CMK (cell line): ENCODE data around the gene OSBP2.

Experiments used
- DNase-seq: peaks from one replicate; pipeline ENCODE4 v3.0.0-alpha.2; 2010; ENCODE audit warnings: low read depth

Gene OSBP2

DNA sequence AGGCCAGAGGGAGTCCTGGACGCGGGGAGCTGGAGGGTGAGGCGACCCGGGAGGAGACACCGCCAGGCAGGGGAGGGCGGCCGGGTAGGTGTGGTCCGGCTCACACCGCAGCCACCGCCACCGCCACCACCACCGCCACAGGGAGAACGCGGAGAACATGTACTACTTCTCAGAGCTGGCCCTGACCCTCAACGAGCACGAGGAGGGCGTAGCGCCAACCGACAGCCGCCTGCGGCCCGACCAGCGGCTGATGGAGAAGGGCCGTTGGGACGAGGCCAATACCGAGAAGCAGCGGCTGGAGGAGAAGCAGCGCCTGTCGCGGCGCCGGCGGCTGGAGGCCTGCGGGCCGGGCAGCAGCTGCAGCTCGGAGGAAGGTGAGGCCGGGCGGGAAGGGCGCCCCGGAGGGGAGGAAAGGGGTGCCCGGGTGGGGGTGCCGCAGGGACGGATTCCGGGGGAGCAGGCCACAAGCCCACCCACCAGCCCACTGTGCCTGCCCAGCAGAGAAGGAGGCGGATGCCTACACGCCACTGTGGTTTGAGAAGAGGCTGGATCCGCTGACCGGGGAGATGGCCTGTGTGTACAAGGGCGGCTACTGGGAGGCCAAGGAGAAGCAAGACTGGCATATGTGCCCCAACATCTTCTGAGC, 211.1 kb downstream of the OSBP2 start:
- DNase-seq: no peak

DNA sequence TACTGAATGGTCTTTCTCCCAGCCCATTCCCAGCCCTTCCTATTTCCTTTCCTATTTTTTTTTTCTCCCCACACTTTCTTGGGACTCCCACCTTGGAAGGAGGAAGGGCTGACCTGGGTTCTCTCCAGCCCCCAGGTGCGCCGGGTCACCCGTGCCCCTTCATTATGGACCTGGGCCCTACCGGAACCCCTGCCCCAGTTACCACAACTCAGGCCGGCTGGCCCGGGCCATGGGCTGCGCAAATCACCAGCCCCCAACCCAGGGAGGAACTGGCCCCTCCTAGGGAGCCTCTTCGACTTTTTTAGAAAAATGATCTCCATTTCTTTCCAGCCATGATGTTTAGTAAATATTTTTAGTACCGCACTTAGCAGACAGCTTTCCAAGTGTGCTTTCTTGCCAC, 211.7 kb downstream of the OSBP2 start:
- no peak for DNase-seq

DNA sequence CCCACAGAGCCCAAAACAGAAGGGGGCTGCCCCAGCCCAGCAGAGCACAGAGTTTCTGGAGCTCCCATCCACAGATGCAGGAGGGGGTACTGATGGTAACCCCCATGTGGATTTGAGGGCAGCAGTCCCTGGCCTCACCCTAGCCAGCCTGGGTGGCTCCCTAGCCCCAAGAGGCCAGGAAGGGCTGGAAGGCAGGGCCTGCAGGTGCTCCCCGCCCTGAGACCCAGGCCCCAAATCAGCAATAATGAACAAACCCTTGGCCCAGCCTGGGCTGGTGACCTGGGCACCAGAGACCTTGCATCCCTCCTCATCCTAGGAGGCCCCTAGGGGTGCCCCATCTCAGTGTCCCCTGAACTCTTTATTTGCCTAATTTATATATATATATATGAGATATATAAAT, 212.3 kb downstream of the OSBP2 start:
- DNase-seq: no peak

DNA sequence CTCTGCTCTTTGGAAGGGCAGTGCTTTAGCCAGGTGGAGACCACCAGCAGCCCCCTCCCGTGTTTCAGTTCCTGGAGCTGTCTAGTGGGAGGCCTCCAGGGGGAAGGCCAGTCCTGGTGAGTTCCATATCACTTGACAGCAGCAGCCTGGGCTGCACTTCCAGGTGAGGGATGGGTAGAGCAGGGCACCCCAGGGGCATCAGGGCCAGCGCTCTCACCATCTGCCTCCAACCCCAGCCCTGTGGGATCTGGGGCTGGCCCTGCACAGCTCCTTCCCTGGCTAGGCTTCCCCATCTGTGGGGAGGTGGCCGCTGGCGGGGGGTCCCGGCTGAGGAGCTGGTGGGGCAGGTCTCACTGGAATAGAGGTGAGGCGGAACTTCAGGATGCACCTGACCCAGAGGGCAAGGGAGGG, 213.4 kb downstream of the OSBP2 start:
- no peak for DNase-seq

DNA sequence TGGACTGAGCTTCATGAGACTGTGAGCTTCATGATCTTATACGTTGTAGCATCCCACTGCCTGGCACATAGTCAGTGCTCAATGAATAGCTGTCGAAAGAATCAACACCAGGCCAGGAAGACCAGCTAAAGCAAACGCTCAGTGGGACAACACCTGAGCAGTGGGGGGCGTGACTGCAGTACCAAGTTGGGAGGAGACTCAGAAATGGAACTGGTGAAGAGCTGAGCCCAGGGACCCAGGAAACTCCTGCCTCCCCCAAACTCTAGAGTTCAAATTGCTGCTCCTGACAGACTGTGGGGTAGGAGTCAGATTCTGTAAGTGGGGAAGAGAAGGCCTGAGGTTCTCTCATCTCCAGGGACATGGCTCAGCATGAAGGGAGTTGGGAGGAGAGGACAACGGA, 214.6 kb downstream of the OSBP2 start:
- DNase-seq: no peak

DNA sequence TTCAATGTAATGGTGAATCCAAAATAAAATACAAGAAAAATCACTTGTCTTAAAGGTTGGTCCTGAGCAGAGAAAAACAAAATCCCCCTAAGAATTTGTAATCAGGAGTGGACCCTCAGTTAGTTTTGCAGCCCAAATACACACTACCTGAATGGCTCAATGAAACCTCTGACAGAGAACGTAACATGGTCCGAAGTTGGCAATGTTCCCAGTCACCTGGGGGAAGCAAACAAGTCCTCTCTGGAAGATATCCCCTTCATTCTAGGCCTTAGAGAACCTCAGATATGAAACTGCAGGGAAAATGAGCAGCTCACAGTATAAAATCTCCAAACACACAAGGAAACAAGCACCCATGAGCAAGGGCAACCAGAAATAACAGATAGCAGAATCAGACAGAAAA, 215.7 kb downstream of the OSBP2 start:
- no peak for DNase-seq

DNA sequence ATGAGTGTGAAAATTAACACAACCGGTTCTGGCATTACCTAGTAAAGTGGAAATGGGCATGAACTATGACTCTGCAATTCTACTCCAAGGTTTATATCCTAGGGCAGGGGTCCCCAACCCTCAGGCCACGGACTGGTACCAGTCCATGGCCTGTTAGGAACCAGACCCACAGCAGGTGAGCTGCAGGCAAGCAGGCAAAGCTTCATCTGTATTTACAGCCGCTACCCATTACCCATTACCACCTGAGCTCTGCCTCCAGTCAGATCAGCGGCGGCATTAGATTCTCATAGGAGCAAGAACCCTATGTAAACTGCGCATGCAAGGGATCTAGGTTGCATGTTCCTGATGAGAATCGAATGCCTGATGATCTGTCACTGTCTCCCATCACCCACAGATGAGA, 224.1 kb downstream of the OSBP2 start:
- DNase-seq: no peak

DNA sequence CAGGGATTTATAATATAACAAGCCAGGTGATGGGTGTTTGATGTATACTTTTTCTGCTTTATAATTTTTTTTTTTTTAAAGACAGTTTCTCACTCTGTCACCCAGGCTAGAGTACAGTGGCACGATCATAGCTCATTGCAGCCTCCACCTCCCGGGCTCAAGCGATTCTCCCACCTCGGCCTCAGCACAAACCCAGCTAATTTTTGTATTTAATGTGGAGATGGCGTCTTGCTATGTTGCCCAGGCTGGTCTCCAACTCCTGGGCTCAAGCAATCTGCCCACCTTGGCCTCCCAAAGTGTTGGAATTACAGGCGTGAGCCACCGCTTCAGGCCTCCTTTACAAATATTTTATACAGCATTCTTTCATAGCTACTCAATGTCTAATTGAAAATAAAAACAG, 225.3 kb downstream of the OSBP2 start:
- DNase-seq: no peak

DNA sequence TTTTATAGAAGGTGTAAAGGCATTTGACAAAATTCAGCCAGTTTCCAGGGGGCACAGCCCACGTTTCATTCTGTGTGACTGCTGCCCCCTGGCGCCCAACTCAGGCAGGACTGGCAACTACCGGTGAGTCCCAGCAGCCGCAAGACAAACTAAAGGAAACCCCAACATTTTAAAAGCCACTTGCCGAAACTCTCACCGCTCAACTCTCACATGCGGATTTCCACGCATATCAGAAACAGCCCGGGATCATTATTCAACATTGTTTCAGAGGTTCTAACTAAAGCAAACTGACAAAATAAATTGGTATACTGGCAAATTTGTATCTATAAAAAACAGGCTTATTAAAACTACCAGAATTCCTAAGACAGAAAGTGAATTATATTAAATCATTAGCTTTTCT, 225.7 kb downstream of the OSBP2 start:
- peak; percentile 59 for DNase-seq

DNA sequence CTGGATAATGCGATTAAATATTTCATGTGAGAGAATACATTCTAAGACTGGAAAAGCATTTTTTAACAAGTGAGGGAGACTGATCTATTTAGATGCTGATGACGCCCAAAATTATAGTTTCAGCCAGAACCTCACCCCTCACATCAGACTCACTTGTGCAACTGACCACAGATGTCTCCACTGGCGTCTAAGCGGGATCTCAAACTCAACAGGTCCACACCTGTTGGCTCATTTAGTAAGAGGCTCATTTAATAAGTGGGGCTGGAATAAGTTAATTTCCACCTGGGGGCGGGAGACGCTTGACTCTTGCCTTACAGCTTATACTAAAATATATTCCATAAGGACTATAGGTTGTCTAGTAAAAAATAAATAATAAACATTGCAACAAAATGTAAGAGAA, 226.4 kb downstream of the OSBP2 start:
- DNase-seq: no peak

DNA sequence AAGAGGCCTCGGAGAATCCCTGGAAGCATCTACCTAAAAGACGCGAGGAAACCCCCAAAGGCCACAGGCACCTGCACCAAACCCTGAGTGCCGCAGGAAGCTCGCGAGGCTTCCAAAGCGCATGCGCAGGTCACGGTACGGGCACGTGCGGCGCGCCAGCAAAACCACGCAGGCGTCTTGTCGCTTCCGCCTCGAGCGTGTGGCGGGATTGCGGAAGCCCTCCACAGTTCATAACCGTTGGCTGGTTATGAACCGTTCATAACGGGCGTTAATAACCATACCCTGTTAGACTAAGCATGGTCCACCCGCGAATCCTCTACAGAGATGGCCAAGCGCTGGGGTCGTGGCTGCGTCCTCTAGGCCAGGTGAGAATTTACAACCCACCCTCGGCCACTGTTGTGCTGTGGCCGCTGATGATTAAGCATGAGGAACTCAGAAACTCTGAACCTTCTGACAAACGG, 227.5 kb downstream of the OSBP2 start:
- DNase-seq: peak; percentile 90

DNA sequence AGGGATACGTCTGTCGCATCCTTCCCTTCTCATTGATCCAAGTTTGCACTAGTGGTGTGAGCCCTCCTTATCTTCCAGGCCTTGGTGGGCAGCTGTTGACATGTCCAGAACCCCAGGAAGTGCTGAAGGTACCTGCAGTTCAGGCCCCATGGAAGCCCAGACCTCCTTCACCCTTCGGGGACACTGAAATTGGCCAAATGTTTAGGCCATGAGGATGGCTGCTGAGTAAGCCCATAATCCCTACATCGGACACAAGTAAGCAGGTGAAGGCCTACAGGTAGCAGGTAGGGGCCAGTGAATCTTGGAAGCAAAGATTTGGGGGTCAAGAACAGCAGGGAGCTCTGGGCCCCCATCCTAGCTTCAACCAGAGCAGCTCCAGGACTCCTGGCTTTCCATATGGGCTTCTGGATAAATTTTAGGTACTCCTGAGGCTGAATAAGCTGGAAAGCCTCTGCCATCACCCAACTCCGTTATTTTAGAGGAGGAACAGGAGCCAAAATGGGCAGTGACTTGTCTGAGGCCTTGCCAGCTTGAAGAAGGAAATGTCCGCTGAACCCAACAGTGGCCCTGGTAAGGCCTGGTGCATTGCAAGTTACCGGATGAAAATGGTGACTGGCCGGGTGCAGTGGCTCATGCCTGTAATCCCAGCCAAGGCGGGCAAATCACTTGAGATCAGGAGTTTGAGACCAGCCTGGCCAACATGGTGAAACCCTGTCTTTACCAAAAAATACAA, 228.7 kb downstream of the OSBP2 start:
- DNase-seq: no peak

DNA sequence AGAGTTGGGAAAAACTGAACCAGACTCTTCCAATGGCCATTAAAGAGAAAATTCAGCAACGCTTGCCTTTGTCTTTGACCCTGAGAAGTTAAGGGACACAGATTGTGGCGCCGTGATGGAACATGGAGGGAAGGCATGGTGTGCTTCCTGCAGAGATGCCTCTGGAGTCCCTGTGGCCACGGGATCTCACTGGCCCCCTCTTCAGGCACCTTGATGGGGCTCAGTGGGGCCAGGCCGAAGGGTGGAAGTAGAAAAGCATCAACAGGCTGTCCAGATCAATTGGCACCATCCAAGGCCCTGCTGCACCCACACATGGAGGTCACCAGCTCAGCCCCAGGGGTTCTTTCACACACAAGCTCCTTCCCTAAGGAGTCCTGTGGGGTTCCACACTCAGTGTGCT, 231.0 kb downstream of the OSBP2 start:
- DNase-seq: no peak

DNA sequence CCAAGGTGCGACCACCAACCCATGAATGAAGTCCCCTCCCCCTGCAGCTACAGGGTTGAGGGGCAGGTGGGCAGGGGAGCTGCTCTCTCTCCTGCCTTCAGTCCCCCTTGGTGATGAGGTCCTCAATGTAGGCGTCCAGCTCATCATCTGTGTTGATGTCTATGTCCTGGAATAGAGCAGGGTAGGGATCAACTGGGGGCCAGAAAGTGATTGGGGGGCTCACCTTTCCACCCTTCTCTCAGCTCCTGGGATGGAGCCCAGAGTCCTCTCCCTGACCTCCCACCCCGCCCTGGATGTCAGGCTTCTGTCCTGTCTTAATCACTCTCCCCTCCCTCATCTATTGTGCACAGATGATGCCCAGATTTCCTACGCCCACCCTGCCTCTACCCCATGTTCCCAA, 232.0 kb downstream of the OSBP2 start:
- no peak for DNase-seq

DNA sequence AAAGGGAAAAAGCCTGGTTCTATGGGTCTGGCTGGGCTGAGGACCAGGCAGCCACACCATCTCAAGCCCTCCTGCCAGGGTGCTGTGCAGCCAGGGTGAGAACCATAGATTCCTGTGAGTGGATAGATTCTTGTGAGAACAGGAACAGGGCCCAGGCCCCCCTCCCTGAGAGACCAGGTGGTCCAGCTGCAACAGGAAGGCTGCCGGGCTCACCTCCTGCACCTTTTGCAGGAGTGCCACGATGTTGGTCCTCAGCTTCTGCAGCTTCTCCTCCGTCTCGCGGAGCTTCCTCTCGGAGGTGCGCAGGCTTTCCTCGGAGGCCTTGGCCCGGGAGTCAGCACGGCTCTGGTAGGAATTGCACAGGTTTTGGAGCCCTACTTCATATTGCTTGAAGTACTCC, 233.1 kb downstream of the OSBP2 start:
- DNase-seq: no peak

DNA sequence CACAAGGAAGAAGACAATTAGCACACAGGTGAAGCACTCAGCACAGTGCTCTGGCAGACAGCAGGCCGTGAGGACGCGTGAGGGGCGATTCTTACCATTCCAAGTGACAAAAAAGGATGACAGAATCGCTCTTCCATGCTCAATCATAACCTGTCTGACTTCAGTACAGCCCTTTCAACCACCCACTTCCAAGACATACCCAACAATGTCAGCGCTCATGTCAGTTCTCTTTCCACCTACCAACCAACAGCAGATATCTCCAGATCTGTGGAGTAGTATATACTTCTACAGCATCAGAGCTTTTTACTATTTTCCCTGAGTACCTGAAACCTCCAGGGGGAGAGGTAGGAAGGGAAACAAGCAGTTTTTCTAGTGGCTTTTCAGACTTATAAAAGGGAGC, 233.7 kb downstream of the OSBP2 start:
- no peak for DNase-seq

DNA sequence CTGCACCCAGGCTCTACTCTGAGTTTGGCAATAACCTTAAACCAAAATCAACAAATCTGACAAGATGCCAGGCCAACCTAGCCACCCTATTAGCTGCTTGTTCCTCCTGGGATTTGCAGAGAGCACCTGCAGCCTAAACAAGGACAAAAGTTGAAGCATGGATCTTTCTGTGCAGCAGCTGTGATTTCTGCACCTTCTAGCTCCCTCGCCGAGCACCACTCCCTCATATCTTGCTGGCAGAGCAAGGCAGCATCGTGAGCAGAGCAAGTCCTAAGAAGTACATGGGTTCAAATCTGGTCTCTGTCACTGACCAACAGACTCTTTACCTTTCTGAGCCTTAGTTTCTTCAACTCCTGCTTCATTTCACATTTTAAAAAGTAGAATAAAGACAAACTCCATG, 235.6 kb downstream of the OSBP2 start:
- DNase-seq: no peak

DNA sequence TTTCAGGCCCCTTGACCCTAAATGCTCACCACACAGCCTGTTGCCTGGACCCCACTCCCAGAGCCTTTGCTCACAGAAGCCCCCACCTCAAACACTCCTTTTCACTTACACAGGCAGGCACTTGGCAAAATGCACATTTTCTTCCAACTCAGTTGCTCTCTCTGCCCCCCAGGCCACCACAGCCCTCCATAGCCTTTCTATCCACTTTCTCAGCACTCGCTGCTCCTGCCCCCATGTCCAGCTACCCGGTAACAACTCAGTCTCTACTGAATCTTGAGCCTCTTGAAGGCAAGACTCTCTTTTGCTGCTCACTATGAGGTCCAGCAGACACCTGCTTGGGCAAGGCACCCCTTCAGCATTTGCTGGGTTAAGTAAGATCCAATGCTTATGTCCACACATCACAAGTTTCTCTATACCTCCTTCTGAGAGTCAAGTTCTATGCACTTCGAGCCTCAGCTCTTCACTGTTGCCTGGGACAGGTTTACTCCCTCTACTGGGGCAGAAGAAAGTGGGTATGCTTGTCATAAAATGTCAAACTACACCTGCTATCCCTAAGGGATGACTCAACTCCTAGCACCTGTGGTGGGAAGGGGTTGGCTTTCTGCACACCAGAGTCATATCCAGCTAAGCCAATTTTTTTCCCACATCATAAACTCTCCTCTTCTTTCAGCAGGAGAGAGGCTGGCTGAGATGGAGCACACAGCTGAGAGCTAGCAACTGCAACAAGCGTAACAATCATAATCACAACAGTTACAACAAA, 237.0 kb downstream of the OSBP2 start:
- no peak for DNase-seq

DNA sequence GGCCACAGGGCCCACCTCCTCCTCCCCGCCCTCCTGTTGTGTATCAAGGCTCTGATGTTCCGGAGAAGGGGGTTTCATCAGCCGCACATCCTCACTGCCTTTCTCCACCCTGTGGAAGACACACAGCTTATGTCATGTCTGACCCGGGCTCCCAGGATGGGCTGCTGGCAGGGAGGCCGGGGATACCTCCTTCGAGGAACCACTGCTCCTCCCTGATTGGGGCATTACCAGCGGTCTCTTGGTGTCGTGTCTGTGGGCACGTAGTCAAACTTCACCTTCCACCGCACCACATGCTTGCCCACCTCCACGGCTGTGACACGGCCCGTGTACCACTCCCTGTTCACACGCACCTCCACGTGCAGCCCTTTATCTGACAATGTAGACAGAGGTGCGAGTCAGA, 238.0 kb downstream of the OSBP2 start:
- DNase-seq: no peak

DNA sequence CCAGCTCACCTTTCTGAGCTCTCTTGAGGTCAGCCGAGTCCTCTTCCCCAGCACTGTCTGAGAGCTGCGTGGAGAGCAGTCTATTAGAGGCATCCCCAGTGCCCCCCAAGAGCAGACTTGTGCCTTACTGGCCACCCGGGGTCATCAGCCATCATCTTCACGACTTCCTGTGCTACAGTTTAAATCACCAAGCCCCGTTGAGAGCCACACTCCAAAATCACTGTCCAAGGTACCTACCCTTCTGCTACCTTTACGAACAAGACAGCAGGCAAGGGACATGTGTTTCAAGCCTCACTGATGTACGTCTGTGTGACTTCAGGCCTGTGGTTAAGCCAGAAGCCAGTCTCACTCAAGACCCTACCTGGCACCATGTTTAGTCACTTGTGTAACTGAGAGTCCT, 238.8 kb downstream of the OSBP2 start:
- no peak for DNase-seq

DNA sequence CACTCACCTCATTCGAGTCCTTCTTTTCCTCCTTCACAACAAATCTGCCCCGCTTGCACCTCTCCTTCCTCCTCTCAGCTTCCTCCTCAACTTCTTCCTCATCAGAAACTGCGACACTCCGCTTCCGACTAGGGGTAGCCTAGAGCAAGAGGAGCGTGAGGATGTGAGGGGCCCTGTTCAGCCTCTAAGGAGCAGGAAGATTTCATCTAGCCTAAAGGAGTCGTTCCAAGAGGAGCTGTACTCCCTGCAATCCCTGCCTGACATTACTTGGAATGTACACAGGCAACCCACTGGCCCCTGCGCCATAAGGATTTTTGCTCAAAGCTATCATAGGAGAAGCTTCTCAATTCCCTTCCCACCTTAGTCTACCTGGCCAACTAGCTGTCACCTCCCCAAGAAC, 239.4 kb downstream of the OSBP2 start:
- no peak for DNase-seq

DNA sequence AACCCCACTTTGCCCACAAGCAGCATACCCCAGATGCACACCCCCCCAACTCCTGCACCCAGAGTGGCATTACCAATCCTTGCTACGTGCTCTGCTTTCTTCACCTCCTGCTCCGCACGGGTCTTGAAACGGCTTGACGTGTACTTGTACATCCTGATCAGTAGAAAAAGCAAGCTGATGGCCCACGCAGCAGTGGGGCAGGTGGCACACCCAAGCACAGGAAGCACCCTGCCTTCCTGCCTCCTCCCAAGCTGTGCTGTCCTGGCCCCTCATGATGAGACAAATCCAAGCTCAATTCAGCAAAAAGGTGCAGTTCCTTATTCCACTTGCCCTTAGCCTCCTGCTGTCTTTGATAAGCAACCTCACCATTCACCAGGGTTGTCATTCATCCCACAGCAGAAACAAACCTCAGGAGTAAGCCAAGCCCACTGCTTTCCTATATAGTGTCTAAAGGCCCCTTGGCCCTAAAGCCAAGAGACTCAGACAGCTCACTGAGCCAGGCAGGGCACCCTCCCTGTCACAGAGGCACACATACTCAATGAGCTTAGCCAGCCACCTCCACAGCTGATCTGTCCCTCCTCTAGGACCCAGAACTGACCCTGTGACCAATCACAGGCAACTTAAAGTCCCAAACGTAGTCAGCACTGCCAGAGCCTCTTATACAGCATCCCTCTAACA, 246.2 kb downstream of the OSBP2 start:
- no peak for DNase-seq

DNA sequence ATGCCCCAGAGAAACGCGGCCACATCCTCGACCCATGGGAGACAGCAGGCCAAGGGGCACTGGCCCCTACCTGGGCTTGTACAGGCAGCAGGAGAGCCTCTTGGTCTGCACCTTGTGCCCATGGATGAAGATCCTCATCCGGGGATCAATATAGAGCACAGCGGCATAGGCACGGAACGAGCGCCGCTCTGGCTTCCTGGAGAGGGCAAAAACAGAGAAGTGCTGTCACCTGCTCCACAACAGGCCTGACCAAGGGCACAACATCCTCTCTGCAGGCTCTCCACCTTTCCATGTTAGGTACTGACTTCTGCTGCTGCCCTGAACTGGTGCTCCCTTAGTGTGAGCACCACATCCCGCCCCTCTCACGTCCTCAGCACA, 246.7 kb downstream of the OSBP2 start:
- no peak for DNase-seq
